ENCODE measurements around the gene ERLIN1.

DNA sequence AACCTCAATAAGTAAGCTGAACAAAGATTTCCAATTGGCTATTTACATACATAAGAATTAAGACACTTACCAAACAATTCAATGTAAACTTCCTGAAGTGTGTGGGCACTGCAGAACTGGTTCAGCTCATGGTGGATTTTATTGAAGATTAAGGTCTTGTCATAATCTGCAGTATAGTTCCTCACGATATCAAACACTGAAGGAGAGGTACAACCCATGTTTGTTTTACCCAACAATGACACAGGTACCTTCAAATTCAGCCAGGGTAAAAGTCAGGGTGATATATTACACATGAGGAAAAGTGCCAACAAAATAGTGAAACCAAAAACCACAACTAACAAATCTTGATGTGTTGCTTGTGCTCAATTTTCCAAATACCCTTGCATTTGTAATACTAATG lies 10.0 kb downstream of the ERLIN1 start:
- TF ChIP-seq CTCF (conservative IDR thresholded peaks at IDR 0.05; ENCODE audit: low read depth, low read length) (no peak), EZH2 (IDR thresholded peaks at IDR 0.05; ENCODE audit: low read length, unreplicated experiment) (no peak), EZH2phosphoT487 (IDR thresholded peaks at IDR 0.05; ENCODE audit: borderline replicate concordance, low read length) (no peak)
